Endothelial cell of umbilical vein (primary cell): Measurements from ENCODE around the gene MAP2K7. TPM values are rescaled to one million over a fixed set of nuclear protein-coding genes. Genes with fewer than 3 reads are reported as not detected.

Experiments
- BruUV-seq: library from RNA; stranded (reverse); fragments of 400-500 nt; replicated peaks from 2 replicates; lab custom pipeline; 2021; lab: Mats Ljungman, UMichigan
- CTCF ChIA-PET: fragments of 300-600, 350-600 bp; sonication (Branson Sonifier 250); formaldehyde crosslinking; loops from one replicate; lab custom pipeline; 2021; ENCODE audit warnings: antibody characterized with exemption, inconsistent platforms; lab: Charles Lee
- POLR2A ChIA-PET: fragments of 300-600, 350-600 bp; sonication (Branson Sonifier 250); formaldehyde crosslinking; loops from one replicate; lab custom pipeline; 2021; ENCODE audit warnings: antibody characterized with exemption, inconsistent platforms; lab: Charles Lee
- DNase-seq: peaks from one replicate; pipeline ENCODE4 v3.0.0-alpha.2; 2011; ENCODE audit warnings: low read depth, low spot score
- FAIRE-seq: peaks from 2 replicates; lab custom pipeline; 2011; peaks lifted over from hg19 to GRCh38; lab: Jason Lieb, UNC
- H2AFZ ChIP-seq: 2 replicates; pipeline ENCODE4 v1.6.0; 2012; ENCODE audit warnings: low read depth, low read length, control low read depth, inconsistent platforms
- H3K27ac ChIP-seq: 2 replicates; pipeline ENCODE4 v1.5.1; 2011; ENCODE audit warnings: low read depth, mild to moderate bottlenecking, control low read depth, low read length, moderate library complexity; ENCODE audit not compliant: insufficient read depth
- H3K27me3 ChIP-seq, 2 experiments: 2 replicates each; pipeline versions ENCODE4 v1.6.0 to v1.6.1; 2011; ENCODE audit warnings: low read length in 2 of 2, mixed read lengths in 1 of 2; ENCODE audit not compliant: control insufficient read depth in 2 of 2, insufficient read depth in 2 of 2
- H3K36me3 ChIP-seq, 2 experiments: 2 replicates in 1 of 2; 3 replicates in 1 of 2; pipeline ENCODE4 v1.5.1; 2011; ENCODE audit warnings: low read length in 2 of 2, mild to moderate bottlenecking in 1 of 2, moderate library complexity in 1 of 2; ENCODE audit not compliant: control insufficient read depth in 2 of 2, insufficient read depth in 2 of 2; ENCODE audit errors: extremely low read depth in 1 of 2
- H3K4me1 ChIP-seq: 3 replicates; pipeline ENCODE4 v1.5.1; 2011; ENCODE audit warnings: mild to moderate bottlenecking, low read length; ENCODE audit not compliant: control insufficient read depth, insufficient read depth; ENCODE audit errors: extremely low read depth
- H3K4me2 ChIP-seq: 2 replicates; pipeline ENCODE4 v1.6.1; 2011; ENCODE audit warnings: low read length, control low read depth, mixed read lengths; ENCODE audit not compliant: insufficient read depth
- H3K4me3 ChIP-seq, 3 experiments: fragments of 200-600 bp in 1 of 3; sonication (generic), shearing (Covaris generic) in 1 of 3; replicated peaks in 1 of 3; 2 replicates each; pipeline ENCODE4 v1.5.1; 2011 to 2016; ENCODE audit warnings: control low read depth in 3 of 3, low read length in 3 of 3, mild to moderate bottlenecking in 2 of 3, inconsistent platforms in 1 of 3, low read depth in 1 of 3, moderate library complexity in 1 of 3; ENCODE audit not compliant: insufficient read depth in 1 of 3
- H3K79me2 ChIP-seq: 2 replicates; pipeline ENCODE4 v1.6.0; 2012; ENCODE audit warnings: low read length, inconsistent platforms; ENCODE audit not compliant: control insufficient read depth, insufficient read depth
- H3K9ac ChIP-seq: replicated peaks from 2 replicates; pipeline ENCODE3; 2011; ENCODE audit warnings: low read length, control low read depth; ENCODE audit not compliant: insufficient read depth; ENCODE audit errors: extremely low read depth
- H3K9me1 ChIP-seq: replicated peaks from 3 replicates; pipeline ENCODE4 v1.6.0; 2011; ENCODE audit warnings: mild to moderate bottlenecking, low read length; ENCODE audit not compliant: control insufficient read depth, insufficient read depth; ENCODE audit errors: extremely low read depth
- H3K9me3 ChIP-seq: replicated peaks from 2 replicates; pipeline ENCODE4 v1.5.1; 2012; ENCODE audit warnings: low read length, inconsistent platforms; ENCODE audit not compliant: control insufficient read depth, insufficient read depth
- H4K20me1 ChIP-seq: replicated peaks from 2 replicates; pipeline ENCODE3; 2011; ENCODE audit warnings: mild to moderate bottlenecking, low read length; ENCODE audit not compliant: control insufficient read depth, insufficient read depth; ENCODE audit errors: extremely low read depth
- CTCF ChIP-seq, 2 donors: IDR thresholded peaks; 1 replicate in 1 of 2; 2 replicates in 1 of 2; pipeline ENCODE4 v1.5.1; 2011; ENCODE audit warnings: low read length in 2 of 2, mild to moderate bottlenecking in 2 of 2, moderate library complexity in 2 of 2, control low read depth in 1 of 2, inconsistent platforms in 1 of 2, low read depth in 1 of 2; ENCODE audit not compliant: insufficient read depth in 1 of 2; ENCODE audit errors: extremely low read depth in 1 of 2
- EZH2 ChIP-seq: IDR thresholded peaks from 2 replicates; pipeline ENCODE4 v1.6.1; 2012; ENCODE audit warnings: borderline replicate concordance, low read depth, mild to moderate bottlenecking, moderate library complexity, low read length, inconsistent platforms; ENCODE audit not compliant: severe bottlenecking
- FOS ChIP-seq: IDR thresholded peaks from 2 replicates; pipeline ENCODE4 v1.6.1; 2011; ENCODE audit warnings: mild to moderate bottlenecking, low read length, moderate library complexity, borderline replicate concordance; ENCODE audit not compliant: insufficient read depth
- GATA2 ChIP-seq: IDR thresholded peaks from 2 replicates; pipeline ENCODE4 v1.7.0; 2011; ENCODE audit warnings: low read depth, mild to moderate bottlenecking, moderate library complexity, mixed read lengths, low read length; ENCODE audit not compliant: insufficient read length, insufficient read depth
- JUN ChIP-seq: IDR thresholded peaks from 2 replicates; pipeline ENCODE4 v1.6.1; 2011; ENCODE audit warnings: borderline replicate concordance, low read depth; ENCODE audit not compliant: insufficient read length, insufficient read depth
- MAX ChIP-seq: IDR thresholded peaks from 2 replicates; pipeline ENCODE4 v1.6.1; 2011; ENCODE audit not compliant: insufficient read depth, insufficient read length
- MYC ChIP-seq: IDR thresholded peaks from one replicate; pipeline ENCODE4 v1.6.1; 2011; ENCODE audit warnings: mild to moderate bottlenecking, low read depth, low read length
- POLR2A ChIP-seq: IDR thresholded peaks from 2 replicates; pipeline ENCODE4 v1.6.1; 2012; ENCODE audit warnings: low read depth, mild to moderate bottlenecking, control low read depth, low read length
- POLR2AphosphoS5 ChIP-seq: IDR thresholded peaks from 2 replicates; pipeline ENCODE4 v1.6.1; 2012; ENCODE audit warnings: low read depth, mild to moderate bottlenecking, control low read depth, low read length, moderate library complexity; ENCODE audit not compliant: insufficient read depth
- dilution Hi-C: fragments of 300-500 bp; cut with MboI; formaldehyde crosslinking; loops from one replicate; pipeline ENCODE4 v1.15.0; 2019; ENCODE audit warnings: low sequenced_read_pairs; ENCODE audit not compliant: extremely low pct_ligation_motif_present
- intact Hi-C: fragments of 100-400 bp; cut with micrococcal nuclease; formaldehyde crosslinking; loops from one replicate; pipeline ENCODE4 v1.10.0; 2022
- polyA plus RNA-seq, 4 experiments: library from polyadenylated mRNA; depleted of rRNA in 3 of 4; stranded (reverse) in 3 of 4; unstranded in 1 of 4; fragments of >200 nt; gene quantifications; 2 replicates each; pipeline versions ENCODE4 v1.2.1 to v1.2.3, GENCODE V29; 2011 to 2012; ENCODE audit warnings: missing spikeins in 1 of 4
- total RNA-seq: library from RNA; stranded (reverse); gene quantifications from 2 replicates; pipeline ENCODE4 v1.2.3, GENCODE V29; 2021

The MAP2K7 gene
- total and polyA plus RNA-seq, 2 donors (not counting 3 experiments of a cell fraction or from before 2014, with no cell fraction given) = 13.8 to 36.0 TPM

- no peak for TF ChIP-seq FOS
- no peak for TF ChIP-seq GATA2
- no peak for TF ChIP-seq CTCF (IDR thresholded peaks at IDR 0.05; ENCODE audit: extremely low read depth in 1 of 2, insufficient read depth in 1 of 2, low read depth in 1 of 2, low read length in 2 of 2)
- no peak for TF ChIP-seq EZH2
- TF ChIP-seq JUN = no peak
- no peak for TF ChIP-seq MAX
- TF ChIP-seq MYC = no peak
- TF ChIP-seq POLR2A = no peak
- TF ChIP-seq POLR2AphosphoS5 = no peak
- H3K9me1 ChIP-seq = no peaks in the 10 kb centered on the region
- no peaks in the 10 kb centered on the region for H3K27me3 ChIP-seq
- intact Hi-C loops (no loop called here), dilution Hi-C loops (no loop called here)
- no peak overlapping the region for H3K4me2 ChIP-seq
- H3K79me2 ChIP-seq = no peaks in the 10 kb centered on the region
- H3K9me3 ChIP-seq = no peaks in the 10 kb centered on the region
- DNase-seq (no peak), FAIRE-seq (no peak)
- H3K27ac ChIP-seq = no peak overlapping the region
- no peaks in the 10 kb centered on the region for H4K20me1 ChIP-seq
- BruUV-seq = no TSS peak
- H3K4me3 ChIP-seq = no peak overlapping the region
- ChIA-PET POLR2A (no interaction called here), CTCF (no interaction called here)
- no peak overlapping the region for H2AFZ ChIP-seq
- H3K36me3 ChIP-seq = peaks cover 24 to 41% of the 10 kb centered on the region in 2 experiments
- H3K4me1 ChIP-seq = no peaks in the 10 kb centered on the region
- no peak overlapping the region for H3K9ac ChIP-seq
These were observed 59.9 kb downstream of the MAP2K7 start for GRCh38 chr19:7963566-7963965.

Other genes with a start within 250 kb of the MAP2K7 start
- not detected in 2 replicates for gene RETN, start 234.8 kb upstream of the MAP2K7 start, total RNA-seq
- gene RETN, start 234.8 kb upstream of the MAP2K7 start, polyA plus RNA-seq = not detected in 2 replicates
- gene MCEMP1, start 226.8 kb upstream of the MAP2K7 start, total RNA-seq = not detected in 2 replicates
- gene MCEMP1, start 226.8 kb upstream of the MAP2K7 start, polyA plus RNA-seq = not detected in 2 replicates
- 148 and 172 TPM in 2 replicates for gene TRAPPC5, start 223.0 kb upstream of the MAP2K7 start, total RNA-seq
- gene TRAPPC5, start 223.0 kb upstream of the MAP2K7 start, polyA plus RNA-seq = 114 and 212 TPM in 2 replicates
- not detected in 2 replicates for gene FCER2, start 201.7 kb upstream of the MAP2K7 start, total RNA-seq
- gene FCER2, start 201.7 kb upstream of the MAP2K7 start, polyA plus RNA-seq = not detected in 2 replicates
- gene CLEC4G, start 171.8 kb upstream of the MAP2K7 start, total RNA-seq = not detected in 2 replicates
- not detected in 2 replicates for gene CLEC4G, start 171.8 kb upstream of the MAP2K7 start, polyA plus RNA-seq
- gene CD209, start 156.3 kb upstream of the MAP2K7 start, total RNA-seq = not detected in 2 replicates
- not detected in 2 replicates for gene CD209, start 156.3 kb upstream of the MAP2K7 start, polyA plus RNA-seq
- 0.23 and 0.46 TPM in 2 replicates for gene CLEC4M, start 140.6 kb upstream of the MAP2K7 start, total RNA-seq
- gene CLEC4M, start 140.6 kb upstream of the MAP2K7 start, polyA plus RNA-seq = 1.0 and 1.1 TPM in 2 replicates
- 13.5 and 18.3 TPM in 2 replicates for gene EVI5L, start 73.7 kb upstream of the MAP2K7 start, total RNA-seq
- gene EVI5L, start 73.7 kb upstream of the MAP2K7 start, polyA plus RNA-seq = 11.9 and 15.8 TPM in 2 replicates
- not detected in 2 replicates for gene PRR36, start 29.5 kb upstream of the MAP2K7 start, total RNA-seq
- gene PRR36, start 29.5 kb upstream of the MAP2K7 start, polyA plus RNA-seq = 0.05 TPM in 1 of 2 replicates, not detected in the other
- 1.6 and 1.8 TPM in 2 replicates for gene LRRC8E, start 15.4 kb upstream of the MAP2K7 start, total RNA-seq
- gene LRRC8E, start 15.4 kb upstream of the MAP2K7 start, polyA plus RNA-seq = 1.1 and 1.3 TPM in 2 replicates
- gene TGFBR3L, start 11.0 kb downstream of the MAP2K7 start, total RNA-seq = 1.2 TPM in 1 of 2 replicates, not detected in the other
- gene TGFBR3L, start 11.0 kb downstream of the MAP2K7 start, polyA plus RNA-seq = 0.35 and 0.81 TPM in 2 replicates
- gene SNAPC2, start 16.5 kb downstream of the MAP2K7 start, total RNA-seq = 23.7 and 29.2 TPM in 2 replicates
- 25.8 and 33.0 TPM in 2 replicates for gene SNAPC2, start 16.5 kb downstream of the MAP2K7 start, polyA plus RNA-seq
- 27.6 and 31.1 TPM in 2 replicates for gene CTXN1, start 22.3 kb downstream of the MAP2K7 start, total RNA-seq
- 16.0 and 25.6 TPM in 2 replicates for gene CTXN1, start 22.3 kb downstream of the MAP2K7 start, polyA plus RNA-seq
- gene TIMM44, start 39.8 kb downstream of the MAP2K7 start, total RNA-seq = 61.5 and 62.9 TPM in 2 replicates
- gene TIMM44, start 39.8 kb downstream of the MAP2K7 start, polyA plus RNA-seq = 64.3 and 82.5 TPM in 2 replicates
- 124 and 134 TPM in 2 replicates for gene ELAVL1, start 101.8 kb downstream of the MAP2K7 start, total RNA-seq
- gene ELAVL1, start 101.8 kb downstream of the MAP2K7 start, polyA plus RNA-seq = 40.6 and 46.8 TPM in 2 replicates
- not detected in 2 replicates for gene CCL25, start 148.9 kb downstream of the MAP2K7 start, total RNA-seq
- gene CCL25, start 148.9 kb downstream of the MAP2K7 start, polyA plus RNA-seq = not detected in 2 replicates
- gene FBN3, start 245.7 kb downstream of the MAP2K7 start, total RNA-seq = not detected in 2 replicates
- gene FBN3, start 245.7 kb downstream of the MAP2K7 start, polyA plus RNA-seq = not detected in 2 replicates